K562 (cell line): Measurements from ENCODE around the gene RNF11. TPM values are rescaled to one million over a fixed set of nuclear protein-coding genes. Genes with fewer than 3 reads are reported as not detected.

Experiments
- ARHGAP35 ChIP-seq: fragments of 450-650 bp; IDR thresholded peaks from 2 replicates; pipeline ENCODE4 v1.6.1; 2018; ENCODE audit not compliant: partially characterized antibody
- CHD4 ChIP-seq: fragments of 200-600 bp; sonication (generic); IDR thresholded peaks from 3 replicates; pipeline ENCODE4 v1.6.1; 2012; ENCODE audit warnings: low read depth, mild to moderate bottlenecking, mixed read lengths, low read length, inconsistent platforms; ENCODE audit not compliant: insufficient read depth, insufficient replicate concordance, poor library complexity, severe bottlenecking
- DMBX1 ChIP-seq: fragments of 250-450 bp; sonication (Bioruptor Pico); IDR thresholded peaks from 2 replicates; pipeline ENCODE4 v1.8.0; 2022; ENCODE audit warnings: inconsistent platforms, mild to moderate bottlenecking, moderate library complexity, borderline replicate concordance
- FOXA1 ChIP-seq: fragments of 450-650 bp; IDR thresholded peaks from 2 replicates; pipeline ENCODE4 v1.6.1; 2016; ENCODE audit warnings: mild to moderate bottlenecking, borderline replicate concordance
- GABPB2 ChIP-seq: fragments of 250-450 bp; sonication (Bioruptor Pico); conservative IDR thresholded peaks from 2 replicates; pipeline ENCODE4 v1.5.1; 2021; ENCODE audit warnings: mild to moderate bottlenecking
- JUN ChIP-seq, 2 experiments: sonication (generic) in 1 of 2; formaldehyde crosslinking in 1 of 2; IDR thresholded peaks; 2 replicates each; pipeline versions ENCODE4 v1.6.1 to v1.8.0; 2012 to 2022; ENCODE audit warnings: borderline replicate concordance in 2 of 2, mild to moderate bottlenecking in 2 of 2, improper control_type of control experiment in 1 of 2, low read depth in 1 of 2, low read length in 1 of 2, missing genetic modification reagents in 1 of 2
- MEF2A ChIP-seq: IDR thresholded peaks from 2 replicates; pipeline ENCODE4 v1.6.1; 2011; ENCODE audit warnings: low read depth, mild to moderate bottlenecking, low read length, moderate library complexity; ENCODE audit not compliant: control insufficient read depth
- NONO ChIP-seq, 2 experiments: fragments of 200-400 bp in 1 of 2; fragments of 450-650 bp in 1 of 2; formaldehyde crosslinking in 1 of 2; IDR thresholded peaks; 2 replicates each; pipeline ENCODE4 v1.6.1; 2017; ENCODE audit warnings: low read depth in 2 of 2, mild to moderate bottlenecking in 2 of 2, moderate library complexity in 2 of 2, low read length in 1 of 2
- POLR2AphosphoS2 ChIP-seq: IDR thresholded peaks from 2 replicates; pipeline ENCODE4 v1.6.1; 2012; ENCODE audit warnings: low read length, improper control_type of control experiment
- POLR2B ChIP-seq: fragments of 450-650 bp; IDR thresholded peaks from 2 replicates; pipeline ENCODE4 v1.6.1; 2018; ENCODE audit warnings: low read depth; ENCODE audit not compliant: partially characterized antibody
- RB1 ChIP-seq: fragments of 450-650 bp; IDR thresholded peaks from 2 replicates; pipeline ENCODE4 v1.6.1; 2017; ENCODE audit warnings: low read depth, mild to moderate bottlenecking
- RBM25 ChIP-seq: fragments of 200-400 bp; formaldehyde crosslinking; IDR thresholded peaks from 2 replicates; pipeline ENCODE4 v1.6.1; 2018; ENCODE audit warnings: low read length, low read depth, moderate library complexity; ENCODE audit not compliant: severe bottlenecking
- SAP30 ChIP-seq: fragments of 200-600 bp; sonication (generic); IDR thresholded peaks from 2 replicates; pipeline ENCODE4 v1.6.1; 2012; ENCODE audit warnings: borderline replicate concordance, low read depth, mild to moderate bottlenecking, moderate library complexity, low read length, control low read depth, inconsistent platforms; ENCODE audit not compliant: insufficient read depth, poor library complexity, severe bottlenecking
- SOX6 ChIP-seq: fragments of 450-650 bp; IDR thresholded peaks from 2 replicates; pipeline ENCODE4 v1.6.1; 2014; ENCODE audit warnings: mild to moderate bottlenecking
- SUPT5H ChIP-seq: fragments of 450-650 bp; IDR thresholded peaks from 2 replicates; pipeline ENCODE4 v1.6.1; 2016
- U2AF1 ChIP-seq: fragments of 200-400 bp; formaldehyde crosslinking; optimal IDR thresholded peaks from 2 replicates; pipeline ENCODE3; 2017; ENCODE audit warnings: mild to moderate bottlenecking, low read depth, low read length, moderate library complexity
- ZNF217 ChIP-seq: sonication (generic); formaldehyde crosslinking; IDR thresholded peaks from 2 replicates; pipeline ENCODE4 v1.8.0; 2022; ENCODE audit warnings: mild to moderate bottlenecking, missing genetic modification reagents
- ZSCAN32 ChIP-seq: fragments of 450-650 bp; formaldehyde crosslinking; IDR thresholded peaks from 2 replicates; pipeline ENCODE4 v1.4.0; 2020; ENCODE audit warnings: mild to moderate bottlenecking, moderate library complexity
- polyA plus RNA-seq, 8 experiments: library from polyadenylated mRNA; depleted of rRNA in 4 of 8; stranded (reverse) in 5 of 8; unstranded in 3 of 8; fragments of >200 nt; fragmentation: Nextera tagmentation in 2 of 8; fragmentation: Illumina TruSeq in 1 of 8; extraction: Ambion mirVana in 2 of 8; extraction: Trizol in 1 of 8; gene quantifications; 2 replicates each; pipeline versions ENCODE4 v1.2.1 to v1.2.3, GENCODE V29; 2011 to 2014; ENCODE audit warnings: inconsistent platforms in 1 of 8, missing spikeins in 1 of 8
- total RNA-seq, 7 experiments: library from RNA; depleted of rRNA in 6 of 7; stranded (reverse); fragments of >200 nt in 6 of 7; fragmentation: Illumina TruSeq in 2 of 7; extraction: Trizol in 2 of 7; gene quantifications; 2 replicates each; pipeline versions ENCODE4 v1.2.1 to v1.2.3, GENCODE V29; 2011 to 2021; ENCODE audit warnings: low replicate concordance in 1 of 7
- TF ChIP-seq, protein P1 (sequence below): fragments of 250-450 bp; sonication (Bioruptor Pico); IDR thresholded peaks from 2 replicates; pipeline ENCODE4 v1.4.0; 2020; ENCODE audit warnings: mild to moderate bottlenecking, moderate library complexity, borderline replicate concordance
- TF ChIP-seq, protein P2 (sequence below): sonication (generic); formaldehyde crosslinking; IDR thresholded peaks from 2 replicates; pipeline ENCODE4 v1.8.1; 2022; ENCODE audit warnings: missing genetic modification reagents
- TF ChIP-seq, protein P3 (sequence below): fragments of 450-650 bp; IDR thresholded peaks from 2 replicates; pipeline ENCODE4 v1.6.1; 2016; ENCODE audit warnings: borderline replicate concordance

RNF11 gene
- total and polyA plus RNA-seq, 9 of the 15 experiments (the other 6 are each of a cell fraction or from before 2014, with no cell fraction given), result 5.7 to 34.3 (median 23.1) TPM

DNA sequence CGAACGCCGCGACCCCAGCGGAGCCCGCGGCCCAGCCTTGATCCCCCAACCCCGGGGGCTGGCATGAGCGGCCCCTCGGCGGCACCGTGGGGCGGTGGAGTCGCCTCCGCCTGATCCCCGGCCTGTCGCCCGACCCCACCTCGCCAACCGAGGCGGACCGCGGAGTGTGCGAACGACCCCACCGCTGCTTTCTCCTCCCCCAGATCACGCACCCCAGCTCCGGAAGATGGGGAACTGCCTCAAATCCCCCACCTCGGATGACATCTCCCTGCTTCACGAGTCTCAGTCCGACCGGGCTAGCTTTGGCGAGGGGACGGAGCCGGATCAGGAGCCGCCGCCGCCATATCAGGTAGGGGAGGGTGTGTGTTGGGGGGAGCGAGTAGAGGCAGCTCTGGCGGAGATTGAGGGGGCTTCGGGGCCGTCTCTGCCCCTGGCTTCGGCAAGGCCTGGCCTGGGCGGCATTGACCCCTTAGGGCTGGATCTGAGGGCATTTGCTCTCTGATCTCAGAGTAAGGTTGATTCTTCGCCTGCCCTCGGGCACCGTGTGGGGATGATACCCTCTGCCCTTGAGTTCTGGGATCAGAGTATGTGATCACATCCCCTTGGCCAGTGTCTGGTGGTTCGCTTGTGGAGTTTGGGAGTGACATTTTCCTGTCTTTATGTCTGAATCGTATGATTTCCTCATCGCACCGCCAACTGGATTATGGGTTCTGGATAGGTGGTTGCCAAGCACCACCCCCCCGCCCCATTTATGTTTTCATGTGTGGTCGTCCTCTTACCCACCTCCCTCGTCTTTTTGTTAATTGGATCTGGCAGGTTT, 668 bp downstream of the RNF11 start (continued):
- TF ChIP-seq, protein P1, sequence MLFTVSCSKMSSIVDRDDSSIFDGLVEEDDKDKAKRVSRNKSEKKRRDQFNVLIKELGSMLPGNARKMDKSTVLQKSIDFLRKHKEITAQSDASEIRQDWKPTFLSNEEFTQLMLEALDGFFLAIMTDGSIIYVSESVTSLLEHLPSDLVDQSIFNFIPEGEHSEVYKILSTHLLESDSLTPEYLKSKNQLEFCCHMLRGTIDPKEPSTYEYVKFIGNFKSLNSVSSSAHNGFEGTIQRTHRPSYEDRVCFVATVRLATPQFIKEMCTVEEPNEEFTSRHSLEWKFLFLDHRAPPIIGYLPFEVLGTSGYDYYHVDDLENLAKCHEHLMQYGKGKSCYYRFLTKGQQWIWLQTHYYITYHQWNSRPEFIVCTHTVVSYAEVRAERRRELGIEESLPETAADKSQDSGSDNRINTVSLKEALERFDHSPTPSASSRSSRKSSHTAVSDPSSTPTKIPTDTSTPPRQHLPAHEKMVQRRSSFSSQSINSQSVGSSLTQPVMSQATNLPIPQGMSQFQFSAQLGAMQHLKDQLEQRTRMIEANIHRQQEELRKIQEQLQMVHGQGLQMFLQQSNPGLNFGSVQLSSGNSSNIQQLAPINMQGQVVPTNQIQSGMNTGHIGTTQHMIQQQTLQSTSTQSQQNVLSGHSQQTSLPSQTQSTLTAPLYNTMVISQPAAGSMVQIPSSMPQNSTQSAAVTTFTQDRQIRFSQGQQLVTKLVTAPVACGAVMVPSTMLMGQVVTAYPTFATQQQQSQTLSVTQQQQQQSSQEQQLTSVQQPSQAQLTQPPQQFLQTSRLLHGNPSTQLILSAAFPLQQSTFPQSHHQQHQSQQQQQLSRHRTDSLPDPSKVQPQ (CRISPR knock-in tag), result no peak
- no peak for TF ChIP-seq POLR2AphosphoS2
- no peak for TF ChIP-seq ARHGAP35
- peak; percentile 84 for TF ChIP-seq SAP30
- TF ChIP-seq NONO (IDR thresholded peaks at IDR 0.05; ENCODE audit: low read depth in 2 of 2, low read length in 1 of 2), result no peak; a peak in 2 of 4 replicates
- TF ChIP-seq, protein P2, sequence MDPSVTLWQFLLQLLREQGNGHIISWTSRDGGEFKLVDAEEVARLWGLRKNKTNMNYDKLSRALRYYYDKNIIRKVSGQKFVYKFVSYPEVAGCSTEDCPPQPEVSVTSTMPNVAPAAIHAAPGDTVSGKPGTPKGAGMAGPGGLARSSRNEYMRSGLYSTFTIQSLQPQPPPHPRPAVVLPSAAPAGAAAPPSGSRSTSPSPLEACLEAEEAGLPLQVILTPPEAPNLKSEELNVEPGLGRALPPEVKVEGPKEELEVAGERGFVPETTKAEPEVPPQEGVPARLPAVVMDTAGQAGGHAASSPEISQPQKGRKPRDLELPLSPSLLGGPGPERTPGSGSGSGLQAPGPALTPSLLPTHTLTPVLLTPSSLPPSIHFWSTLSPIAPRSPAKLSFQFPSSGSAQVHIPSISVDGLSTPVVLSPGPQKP (CRISPR knock-in tag), result no peak
- TF ChIP-seq JUN (IDR thresholded peaks at IDR 0.05; ENCODE audit: borderline replicate concordance, low read depth, low read length), result no peak
- TF ChIP-seq JUN (CRISPR knock-in tag; IDR thresholded peaks at IDR 0.05; ENCODE audit: borderline replicate concordance), result no peak
- no peak for TF ChIP-seq MEF2A
- no peak for TF ChIP-seq POLR2B
- TF ChIP-seq RBM25, result no peak
- no peak for TF ChIP-seq FOXA1
- TF ChIP-seq, protein P3, sequence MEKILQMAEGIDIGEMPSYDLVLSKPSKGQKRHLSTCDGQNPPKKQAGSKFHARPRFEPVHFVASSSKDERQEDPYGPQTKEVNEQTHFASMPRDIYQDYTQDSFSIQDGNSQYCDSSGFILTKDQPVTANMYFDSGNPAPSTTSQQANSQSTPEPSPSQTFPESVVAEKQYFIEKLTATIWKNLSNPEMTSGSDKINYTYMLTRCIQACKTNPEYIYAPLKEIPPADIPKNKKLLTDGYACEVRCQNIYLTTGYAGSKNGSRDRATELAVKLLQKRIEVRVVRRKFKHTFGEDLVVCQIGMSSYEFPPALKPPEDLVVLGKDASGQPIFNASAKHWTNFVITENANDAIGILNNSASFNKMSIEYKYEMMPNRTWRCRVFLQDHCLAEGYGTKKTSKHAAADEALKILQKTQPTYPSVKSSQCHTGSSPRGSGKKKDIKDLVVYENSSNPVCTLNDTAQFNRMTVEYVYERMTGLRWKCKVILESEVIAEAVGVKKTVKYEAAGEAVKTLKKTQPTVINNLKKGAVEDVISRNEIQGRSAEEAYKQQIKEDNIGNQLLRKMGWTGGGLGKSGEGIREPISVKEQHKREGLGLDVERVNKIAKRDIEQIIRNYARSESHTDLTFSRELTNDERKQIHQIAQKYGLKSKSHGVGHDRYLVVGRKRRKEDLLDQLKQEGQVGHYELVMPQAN, result peak; percentile 37; the same call in 1 of the 2 replicates
- TF ChIP-seq DMBX1, result no peak
- TF ChIP-seq CHD4, result no peak
- TF ChIP-seq GABPB2 (CRISPR knock-in tag), result no peak
- TF ChIP-seq U2AF1, result no peak
- TF ChIP-seq RB1, result peak; percentile 3; the same call in 1 of the 2 replicates
- no peak for TF ChIP-seq ZNF217
- TF ChIP-seq SOX6, result no peak
- TF ChIP-seq SUPT5H, result no peak
- no peak for TF ChIP-seq ZSCAN32
